Bronchial epithelial cell (primary cell): ENCODE measurements around the gene CDK5RAP3. TPM values are rescaled to one million over a fixed set of nuclear protein-coding genes. Genes with fewer than 3 reads are reported as not detected.

Source experiments
- DNase-seq: peaks from one replicate; pipeline ENCODE4 v3.0.0-alpha.2; 2010; ENCODE audit warnings: low read depth
- FAIRE-seq: peaks from 2 replicates; lab custom pipeline; 2011; peaks lifted over from hg19 to GRCh38; lab: Jason Lieb, UNC
- H3K27me3 ChIP-seq: 2 replicates; pipeline ENCODE4 v1.5.1; 2011; ENCODE audit warnings: low read length; ENCODE audit not compliant: control insufficient read depth, insufficient read depth
- H3K36me3 ChIP-seq: 2 replicates; pipeline ENCODE4 v1.5.1; 2011; ENCODE audit warnings: low read length; ENCODE audit not compliant: control insufficient read depth, insufficient read depth
- H3K4me3 ChIP-seq: 2 replicates; pipeline ENCODE4 v1.5.1; 2011; ENCODE audit warnings: mild to moderate bottlenecking, low read depth, low read length, control low read depth
- total RNA-seq: library from RNA; depleted of rRNA; stranded (reverse); fragments of >200 nt; gene quantifications from 2 replicates; pipeline ENCODE4 v1.2.1, GENCODE V29; 2014
- TF ChIP-seq, protein P1 (sequence below): IDR thresholded peaks from 2 replicates; pipeline ENCODE4 v1.5.1; 2011; ENCODE audit warnings: mild to moderate bottlenecking, moderate library complexity, low read length, control low read depth, inconsistent platforms; ENCODE audit not compliant: insufficient read depth, severe bottlenecking

CDK5RAP3 gene
- total RNA-seq, 1 donor from 2014 or later: 89.8 TPM

DNA sequence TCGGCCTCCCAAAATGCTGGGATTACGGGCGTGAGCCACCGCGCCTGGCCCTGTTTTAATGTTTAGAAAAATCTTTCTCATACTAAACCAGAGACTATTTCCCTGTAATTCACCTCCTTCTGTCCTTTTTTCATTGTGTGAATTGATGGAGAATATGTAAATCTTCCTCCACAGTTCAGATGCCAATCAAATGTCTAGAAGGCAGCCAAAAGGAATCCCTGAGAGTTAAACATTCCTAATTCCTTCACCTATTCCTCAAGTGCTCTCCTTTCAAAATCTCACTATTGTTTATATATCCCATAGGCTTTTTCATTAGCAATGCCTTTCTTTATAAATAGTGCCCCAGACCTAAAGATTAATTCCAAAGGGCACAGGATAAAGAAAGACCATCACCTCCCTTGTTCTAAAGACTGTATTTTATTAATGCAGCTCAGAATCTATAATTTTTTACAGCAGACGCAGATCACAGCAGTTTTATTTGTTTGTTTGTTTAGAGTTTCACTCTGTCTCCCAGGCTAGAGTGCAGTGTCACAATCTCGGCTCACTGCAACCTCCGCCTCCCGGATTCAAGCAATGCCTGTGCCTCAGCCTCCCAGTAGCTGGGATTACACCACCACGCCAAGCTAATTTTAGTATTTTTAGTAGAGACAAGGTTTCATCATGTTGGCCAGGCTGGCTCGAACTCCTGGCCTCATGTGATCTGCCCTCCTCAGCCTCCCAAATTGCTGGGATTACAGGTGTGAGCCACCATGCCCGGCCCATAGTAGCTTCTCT, 36.2 kb downstream of the CDK5RAP3 start:
- FAIRE-seq (no peak), DNase-seq (no peak)
- TF ChIP-seq, protein P1, sequence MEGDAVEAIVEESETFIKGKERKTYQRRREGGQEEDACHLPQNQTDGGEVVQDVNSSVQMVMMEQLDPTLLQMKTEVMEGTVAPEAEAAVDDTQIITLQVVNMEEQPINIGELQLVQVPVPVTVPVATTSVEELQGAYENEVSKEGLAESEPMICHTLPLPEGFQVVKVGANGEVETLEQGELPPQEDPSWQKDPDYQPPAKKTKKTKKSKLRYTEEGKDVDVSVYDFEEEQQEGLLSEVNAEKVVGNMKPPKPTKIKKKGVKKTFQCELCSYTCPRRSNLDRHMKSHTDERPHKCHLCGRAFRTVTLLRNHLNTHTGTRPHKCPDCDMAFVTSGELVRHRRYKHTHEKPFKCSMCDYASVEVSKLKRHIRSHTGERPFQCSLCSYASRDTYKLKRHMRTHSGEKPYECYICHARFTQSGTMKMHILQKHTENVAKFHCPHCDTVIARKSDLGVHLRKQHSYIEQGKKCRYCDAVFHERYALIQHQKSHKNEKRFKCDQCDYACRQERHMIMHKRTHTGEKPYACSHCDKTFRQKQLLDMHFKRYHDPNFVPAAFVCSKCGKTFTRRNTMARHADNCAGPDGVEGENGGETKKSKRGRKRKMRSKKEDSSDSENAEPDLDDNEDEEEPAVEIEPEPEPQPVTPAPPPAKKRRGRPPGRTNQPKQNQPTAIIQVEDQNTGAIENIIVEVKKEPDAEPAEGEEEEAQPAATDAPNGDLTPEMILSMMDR: no peak
- Histone ChIP-seq H3K36me3 (no peaks in the 10 kb centered on the region), H3K27me3 (peaks cover 4% of the 10 kb centered on the region), H3K4me3 (no peak overlapping the region)

GRCh38 chr17:48010193-48010592, 39.3 kb downstream of the CDK5RAP3 start:
- DNase-seq: no peak
- H3K36me3 ChIP-seq: no peaks in the 10 kb centered on the region

DNA sequence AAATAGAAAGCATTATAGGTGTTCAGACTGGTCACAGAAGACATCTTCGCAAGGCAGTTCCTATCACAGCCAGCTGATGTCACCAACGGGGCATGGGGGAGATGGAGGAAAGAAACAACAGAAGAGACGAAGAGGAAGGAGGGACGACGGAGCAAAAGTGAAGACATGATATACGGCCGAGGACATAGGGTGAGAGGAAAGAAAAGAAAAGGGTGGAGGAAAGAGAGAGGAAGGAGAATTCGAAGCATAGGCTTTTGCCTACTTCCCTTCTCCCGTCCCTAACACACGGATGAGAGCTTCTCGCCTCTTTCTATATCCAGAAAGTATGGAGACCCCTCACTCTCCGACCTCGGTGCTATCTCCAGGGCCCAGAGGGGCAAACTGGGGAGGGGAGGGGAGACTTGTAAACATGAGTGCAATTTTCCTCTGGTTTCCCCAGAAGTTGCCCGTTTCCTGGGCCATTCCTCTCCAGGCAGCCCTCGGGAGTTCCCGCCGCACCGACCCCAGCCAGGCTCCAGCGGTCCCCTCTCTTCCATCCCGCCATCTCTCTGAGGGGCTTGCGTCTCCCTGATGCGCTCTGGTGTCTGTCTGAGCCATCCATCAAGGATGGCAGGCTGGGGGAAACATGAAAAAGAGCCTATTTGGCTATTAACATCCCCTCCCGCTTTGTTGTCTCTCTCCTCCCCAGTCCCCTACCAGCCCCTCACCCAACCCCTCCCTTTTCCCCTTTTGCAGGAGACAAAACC, 40.7 kb downstream of the CDK5RAP3 start:
- no peak for FAIRE-seq
- H3K27me3 ChIP-seq: peaks cover 12% of the 10 kb centered on the region
- no peaks in the 10 kb centered on the region for H3K36me3 ChIP-seq
- TF ChIP-seq, protein P1: peak; percentile 52
- H3K4me3 ChIP-seq: peak overlapping the region; percentile 21
- peak; percentile 29 for DNase-seq

More at GRCh38 chr17:48010193-48010592, 39.3 kb downstream of the CDK5RAP3 start:
- FAIRE-seq: no peak
- H3K4me3 ChIP-seq: no peak overlapping the region
- TF ChIP-seq, protein P1: no peak
- H3K27me3 ChIP-seq: peaks cover 12% of the 10 kb centered on the region

- DNase-seq (no peak), FAIRE-seq (no peak)
- TF ChIP-seq, protein P1: no peak
- no peaks in the 10 kb centered on the region for H3K36me3 ChIP-seq
- peak overlapping the region; percentile 21 for H3K4me3 ChIP-seq
- peaks cover 12% of the 10 kb centered on the region for H3K27me3 ChIP-seq
These were observed 41.2 kb downstream of the CDK5RAP3 start for GRCh38 chr17:48012151-48012520.

- TF ChIP-seq, protein P1: no peak
- H3K4me3 ChIP-seq: no peak overlapping the region
- peaks cover 12% of the 10 kb centered on the region for H3K27me3 ChIP-seq
- DNase-seq (no peak), FAIRE-seq (no peak)
- H3K36me3 ChIP-seq: no peaks in the 10 kb centered on the region
These were observed 41.7 kb downstream of the CDK5RAP3 start for GRCh38 chr17:48012654-48013053.
